GM18517 (cell line): ENCODE results near the gene UBE2Q1.

Experiments
- ATAC-seq: cut with Tn5 transposase; IDR thresholded peaks from one replicate; pipeline ENCODE4 v1.9.1; 2021; ENCODE audit warnings: mild to moderate bottlenecking, moderate library complexity; ENCODE audit not compliant: unreplicated experiment

UBE2Q1 gene

DNA sequence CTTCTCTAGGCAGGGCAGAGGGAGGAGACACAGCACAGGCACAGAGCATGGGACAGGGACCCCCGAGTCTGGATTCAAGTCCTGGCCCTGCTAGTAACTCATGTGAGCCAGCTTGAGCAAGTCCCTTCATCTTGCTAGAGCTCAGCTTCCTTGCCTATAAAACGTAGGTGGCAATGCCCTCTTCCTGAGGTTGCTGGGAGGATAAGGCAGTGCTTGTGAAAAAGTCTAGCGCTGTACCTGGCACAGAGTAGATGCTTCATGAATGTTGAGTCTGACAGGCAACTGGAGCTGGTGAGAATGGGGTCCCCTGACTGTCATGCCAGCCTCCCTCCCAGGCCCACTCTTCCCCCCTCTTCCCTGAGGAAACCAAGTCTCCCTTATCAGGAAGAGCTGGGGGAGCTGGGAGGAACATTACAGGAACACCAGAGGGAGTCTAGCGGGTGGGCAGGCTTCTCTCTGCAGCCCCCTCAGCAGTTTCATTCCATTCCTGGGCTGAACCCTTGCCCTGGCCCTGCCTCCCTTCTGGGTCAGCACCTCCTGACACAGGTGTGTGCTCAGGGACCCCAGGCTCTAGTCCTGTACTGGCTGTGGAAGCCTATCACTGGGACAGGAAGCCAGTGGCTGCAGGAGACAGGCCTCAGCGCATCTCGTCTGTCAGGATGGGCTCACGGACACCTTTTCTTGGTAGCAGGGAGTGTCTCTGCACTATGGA, 19.0 kb upstream of the UBE2Q1 start:
- no peak for ATAC-seq

DNA sequence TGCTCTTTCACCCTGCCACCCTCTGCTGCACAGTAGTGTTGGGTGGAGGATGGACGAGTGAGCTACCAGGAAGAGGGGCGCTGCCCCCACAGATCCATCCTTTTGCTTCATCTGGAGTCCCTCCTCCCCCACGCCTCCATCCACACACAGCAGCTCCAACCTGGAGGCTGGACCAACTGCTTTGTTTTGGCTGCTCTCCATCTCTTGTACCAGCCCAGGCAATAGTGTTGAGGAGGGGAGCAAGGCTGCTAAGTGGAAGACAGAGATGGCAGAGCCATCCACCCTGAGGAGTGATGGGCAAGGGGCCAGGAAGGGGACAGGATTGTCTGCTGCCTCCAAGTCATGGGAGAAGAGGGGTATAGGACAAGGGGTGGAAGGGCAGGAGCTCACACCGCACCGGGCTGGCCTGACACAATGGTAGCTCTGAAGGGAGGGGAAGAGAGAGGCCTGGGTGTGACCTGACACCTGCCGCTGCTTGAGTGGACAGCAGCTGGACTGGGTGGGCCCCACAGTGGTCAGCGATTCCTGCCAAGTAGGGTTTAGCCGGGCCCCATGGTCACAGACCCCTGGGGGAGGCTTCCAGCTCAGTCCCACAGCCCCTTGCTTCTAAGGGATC, 17.6 kb upstream of the UBE2Q1 start:
- ATAC-seq = no peak

- ATAC-seq = no peak
These were observed 16.9 kb upstream of the UBE2Q1 start for GRCh38 chr1:154575147-154575927.

DNA sequence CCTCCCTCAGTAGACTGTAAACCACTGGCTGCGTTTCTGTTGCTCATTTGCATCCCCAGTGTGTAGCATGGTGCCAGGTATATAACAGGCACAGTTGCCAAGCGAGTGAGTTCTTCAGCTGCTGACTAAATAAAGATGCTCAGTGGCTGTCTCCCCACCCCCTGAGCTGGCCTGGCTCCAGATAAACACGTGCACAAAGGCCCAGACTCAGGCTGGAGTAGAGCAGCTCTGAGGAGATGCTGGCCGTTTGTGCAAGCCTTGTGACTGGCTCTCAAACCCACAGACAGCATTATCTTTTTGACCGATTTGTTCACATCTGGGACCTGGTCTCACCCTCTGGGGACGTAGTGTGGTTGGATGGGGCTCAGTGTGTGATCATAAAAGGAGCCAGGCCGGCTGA, 16.3 kb upstream of the UBE2Q1 start:
- no peak for ATAC-seq

- ATAC-seq = no peak
These were observed 14.7 kb upstream of the UBE2Q1 start for GRCh38 chr1:154573168-154573510.

DNA sequence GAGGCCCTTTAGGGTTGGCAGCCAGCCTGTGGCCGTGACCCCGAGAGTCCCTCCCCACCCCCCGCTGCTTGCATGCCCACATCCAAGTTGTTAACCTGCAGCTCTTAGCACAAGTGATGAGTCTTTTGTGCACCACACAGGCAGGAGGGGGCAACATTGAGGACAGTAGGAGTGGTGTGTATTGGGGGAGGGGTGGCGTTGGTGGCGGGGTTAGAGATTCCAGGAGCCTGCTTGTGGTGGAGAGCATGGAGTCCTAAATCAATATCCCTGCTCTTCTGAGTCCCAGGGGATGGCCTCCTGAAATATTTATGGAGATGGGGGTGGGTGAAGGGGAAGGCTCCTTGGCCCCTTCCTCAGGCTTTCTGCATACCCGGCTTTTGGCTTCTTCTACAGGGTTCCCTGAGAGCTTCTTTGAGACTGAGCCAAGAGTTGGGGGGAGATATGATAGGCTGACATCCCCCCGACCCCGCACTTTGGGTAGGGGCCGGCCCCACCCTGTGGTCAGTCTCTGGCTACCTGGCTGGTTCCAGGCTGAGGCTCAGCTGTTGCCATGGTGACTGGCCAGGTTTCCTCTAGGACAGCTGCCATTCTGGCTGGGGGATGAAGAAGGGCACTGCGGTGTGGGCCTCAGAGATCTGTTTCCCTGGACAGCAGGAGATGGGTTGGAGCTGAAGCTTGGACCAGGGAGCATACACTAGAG, 14.2 kb upstream of the UBE2Q1 start:
- no peak for ATAC-seq

DNA sequence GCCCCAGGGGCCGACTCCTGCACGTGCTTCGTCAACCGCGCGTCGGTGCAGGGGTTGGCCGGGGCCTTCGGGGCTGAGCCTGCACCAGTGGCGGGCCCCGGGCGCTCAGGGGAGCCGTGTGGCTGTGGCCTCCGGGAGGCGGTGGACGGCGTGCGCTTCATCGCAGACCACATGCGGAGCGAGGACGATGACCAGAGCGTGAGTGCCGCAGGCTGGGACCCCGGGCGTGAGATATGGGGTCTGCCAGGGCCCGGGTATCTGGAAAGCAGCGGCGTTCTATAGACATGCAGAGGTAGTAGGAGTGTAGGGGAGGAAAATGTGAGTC, 13.5 kb upstream of the UBE2Q1 start:
- ATAC-seq = no peak

- no peak for ATAC-seq
These were observed 12.9 kb upstream of the UBE2Q1 start for GRCh38 chr1:154571244-154571963.

DNA sequence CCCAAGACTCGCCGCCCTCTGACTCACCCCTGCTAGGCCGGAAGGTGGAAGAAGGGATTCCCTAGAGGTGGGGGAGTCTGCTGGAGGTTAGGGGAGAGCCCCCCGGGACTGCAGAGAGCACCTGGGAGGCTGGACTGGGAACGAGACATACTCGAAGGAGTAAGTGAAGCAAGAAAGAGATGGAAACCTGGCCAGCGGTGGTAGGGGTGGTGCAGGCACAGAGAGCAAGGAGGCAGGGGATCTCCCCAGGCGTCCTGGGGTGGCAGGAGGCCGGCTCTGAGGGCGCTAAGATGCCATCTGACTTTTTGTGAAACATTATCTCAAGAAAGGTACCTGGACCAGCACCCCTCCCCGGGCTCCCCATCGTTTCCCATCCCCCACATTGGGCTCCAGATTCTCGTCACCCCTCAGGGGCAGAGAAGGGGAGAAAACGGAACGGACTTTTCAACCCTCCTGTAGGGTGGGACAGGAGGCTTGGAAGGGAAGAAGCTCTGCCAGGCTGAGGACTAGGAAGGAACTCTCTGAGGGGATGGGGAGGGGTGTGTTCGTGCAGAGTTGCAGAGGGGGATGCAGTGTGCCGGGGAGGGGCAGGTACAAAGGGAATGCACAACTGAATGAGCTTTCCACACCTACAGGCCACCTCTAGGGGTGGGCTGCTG, 9.8 kb upstream of the UBE2Q1 start:
- no peak for ATAC-seq

DNA sequence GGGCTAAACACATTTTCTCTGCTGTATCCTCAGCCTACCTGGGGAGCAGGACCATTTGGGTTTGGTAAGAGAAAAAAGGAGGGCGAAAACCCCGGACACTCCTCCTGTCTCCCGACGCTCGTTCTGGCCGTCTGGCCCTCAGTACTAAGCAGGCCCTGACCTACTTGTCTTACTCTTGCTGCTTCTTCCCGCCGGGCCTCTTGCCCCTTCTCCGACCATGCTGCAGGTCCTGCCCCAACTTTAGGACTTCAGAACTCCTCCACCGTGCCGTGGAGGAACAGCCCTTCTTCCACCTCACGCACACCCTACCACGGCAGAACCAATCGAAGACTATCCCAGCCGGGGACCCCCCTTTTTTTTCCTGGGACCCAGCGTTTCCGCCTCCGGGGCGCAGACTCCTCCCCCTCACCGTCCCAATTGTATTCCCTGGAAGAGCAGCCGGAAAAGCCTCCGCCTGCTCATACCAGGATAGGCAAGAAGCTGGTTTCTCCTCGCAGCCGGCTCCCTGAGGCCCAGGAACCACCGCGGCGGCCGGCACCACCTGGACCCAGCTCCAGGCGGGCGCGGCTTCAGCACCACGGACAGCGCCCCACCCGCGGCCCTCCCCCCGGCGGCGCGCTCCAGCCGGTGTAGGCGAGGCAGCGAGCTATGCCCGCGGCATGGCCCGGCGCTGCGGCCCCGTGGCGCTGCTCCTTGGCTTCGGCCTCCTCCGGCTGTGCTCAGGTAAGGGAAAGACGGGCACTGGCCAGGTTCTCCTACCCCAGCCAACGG, 9.1 kb upstream of the UBE2Q1 start, which contains the start of gene CHRNB2:
Gene CHRNB2, plus strand, starts transcription at position 393 of the 771 bp plus-strand sequence. Its CDS starts 267 bp downstream, at position 660.
- no peak for ATAC-seq

DNA sequence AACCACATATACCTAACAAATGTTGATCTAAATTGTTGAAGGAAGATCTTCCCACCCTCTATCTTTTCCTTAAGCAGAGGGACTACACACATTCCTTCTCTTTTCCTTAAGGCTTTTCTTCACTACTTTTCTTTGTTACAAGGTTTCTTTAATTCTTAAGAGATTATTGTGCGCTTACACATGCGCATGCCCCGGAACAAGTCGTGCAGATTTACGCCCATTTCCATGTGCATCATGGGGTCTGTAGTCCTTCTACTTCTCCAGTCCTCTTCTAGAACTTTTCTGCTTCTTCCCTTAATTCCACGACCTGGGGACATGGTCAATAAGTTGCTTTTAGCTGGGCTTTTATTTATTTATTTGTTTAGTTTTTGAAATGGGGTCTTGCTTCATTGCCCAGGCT, 7.4 kb upstream of the UBE2Q1 start:
- no peak for ATAC-seq

- peak; percentile 51 for ATAC-seq
These were observed 1.1 kb upstream of the UBE2Q1 start for GRCh38 chr1:154559466-154560044.

- ATAC-seq = peak; percentile 81
These were observed 431 bp upstream of the UBE2Q1 start for GRCh38 chr1:154558720-154559465.

GRCh38 chr1:154557248-154557938, 1.1 kb downstream of the UBE2Q1 start:
- no peak for ATAC-seq

- no peak for ATAC-seq
These were observed 2.0 kb downstream of the UBE2Q1 start for GRCh38 chr1:154556422-154556821.

DNA sequence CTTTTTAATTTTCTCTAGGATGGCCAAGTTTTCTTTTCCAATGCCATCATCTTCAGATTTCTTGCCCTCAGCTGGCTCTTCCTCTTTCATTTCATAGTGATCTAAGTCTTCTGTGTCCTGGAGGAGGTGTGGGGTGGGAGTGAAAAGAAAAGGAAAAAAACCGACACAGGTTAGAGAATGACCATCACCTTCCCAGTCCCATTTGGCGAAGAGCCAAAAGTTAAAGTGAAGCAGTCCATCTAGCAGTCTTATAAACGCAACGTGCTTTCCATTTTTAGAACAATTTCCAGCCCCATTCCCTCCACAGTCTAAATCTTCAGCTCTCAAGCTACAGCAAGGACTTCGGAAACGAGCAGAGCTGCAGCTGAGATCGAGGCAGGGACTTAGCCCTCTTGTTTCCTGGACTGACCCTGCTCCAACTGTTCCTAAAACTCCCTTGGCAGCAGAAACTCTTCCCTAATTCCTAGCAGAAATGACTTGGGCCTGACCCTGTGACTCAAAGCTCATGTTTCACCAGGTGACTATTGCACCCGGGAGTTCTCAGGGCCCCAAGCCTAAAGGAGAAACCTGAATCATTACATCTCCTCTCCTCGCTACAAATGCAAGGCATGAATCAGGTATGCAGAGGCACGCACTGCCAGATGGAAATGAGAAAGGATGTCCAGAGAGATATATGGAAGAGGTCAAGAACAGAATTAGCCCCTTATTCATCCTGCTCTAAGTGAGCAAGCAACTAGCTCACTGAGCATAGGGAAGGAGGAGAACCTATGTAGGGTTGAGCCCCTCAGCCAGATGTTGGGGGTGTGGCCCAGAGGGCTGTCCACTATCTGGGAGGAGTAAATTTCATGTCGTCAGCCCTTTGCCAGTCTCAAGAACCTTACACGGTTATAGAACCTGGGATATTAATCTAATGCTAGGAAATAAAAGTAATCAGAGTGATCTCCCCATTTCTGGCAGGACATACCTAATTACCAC, 5.1 kb downstream of the UBE2Q1 start:
- ATAC-seq = no peak

- ATAC-seq = no peak
These were observed 6.4 kb downstream of the UBE2Q1 start for GRCh38 chr1:154552036-154552435.
